Stimulated activated CD8-positive, alpha-beta memory T cell treated with anti-CD3 and anti-CD28 coated beads, Interleukin-7, amount 100 ng/mL, for 48 hours (primary cell): ENCODE results near the gene AGAP1.

ENCODE experiments used
- DNase-seq, 2 donors: peaks; one replicate each; pipeline ENCODE4 v3.0.0-alpha.2; 2020; ENCODE audit warnings: low read depth in 1 of 2; ENCODE audit errors: extremely low read depth in 1 of 2

Gene AGAP1

GRCh38 chr2:235856151-235856854 is 362.5 kb downstream of the AGAP1 start:
- DNase-seq: no peak

GRCh38 chr2:235857598-235857997 is 363.8 kb downstream of the AGAP1 start:
- DNase-seq: no peak

- DNase-seq: no peak
Observed at GRCh38 chr2:235858881-235859280, 365.0 kb downstream of the AGAP1 start.

- DNase-seq: no peak
Observed at GRCh38 chr2:235859651-235860050, 365.8 kb downstream of the AGAP1 start.

GRCh38 chr2:235860111-235860510 is 366.3 kb downstream of the AGAP1 start:
- DNase-seq: no peak

GRCh38 chr2:235860871-235861270 is 367.0 kb downstream of the AGAP1 start:
- DNase-seq: no peak

GRCh38 chr2:235861383-235861782 is 367.5 kb downstream of the AGAP1 start:
- no peak for DNase-seq

GRCh38 chr2:235863414-235863813 is 369.6 kb downstream of the AGAP1 start:
- DNase-seq: no peak

GRCh38 chr2:235864302-235864701 is 370.5 kb downstream of the AGAP1 start:
- DNase-seq: no peak

GRCh38 chr2:235864733-235865515 is 371.1 kb downstream of the AGAP1 start:
- DNase-seq: no peak

- DNase-seq: no peak
Observed at GRCh38 chr2:235866373-235866772, 372.5 kb downstream of the AGAP1 start.

- no peak for DNase-seq
Observed at GRCh38 chr2:235868224-235868623, 374.4 kb downstream of the AGAP1 start.

GRCh38 chr2:235868645-235869044 is 374.8 kb downstream of the AGAP1 start:
- no peak for DNase-seq

- DNase-seq: no peak
Observed at GRCh38 chr2:235870515-235870914, 376.7 kb downstream of the AGAP1 start.

- DNase-seq: no peak
Observed at GRCh38 chr2:235876099-235876679, 382.3 kb downstream of the AGAP1 start.

GRCh38 chr2:235877275-235877802 is 383.5 kb downstream of the AGAP1 start:
- no peak for DNase-seq

GRCh38 chr2:235879116-235879515 is 385.3 kb downstream of the AGAP1 start:
- DNase-seq: no peak

- DNase-seq: no peak
Observed at GRCh38 chr2:235883675-235884074, 389.8 kb downstream of the AGAP1 start.

- no peak for DNase-seq
Observed at GRCh38 chr2:235889302-235889630, 395.4 kb downstream of the AGAP1 start.

GRCh38 chr2:235893129-235893698 is 399.4 kb downstream of the AGAP1 start:
- no peak for DNase-seq

- no peak for DNase-seq
Observed at GRCh38 chr2:235894839-235895238, 401.0 kb downstream of the AGAP1 start.

- no peak for DNase-seq
Observed at GRCh38 chr2:235896061-235896460, 402.2 kb downstream of the AGAP1 start.
